ENCODE data around the gene TEAD3.

Gene TEAD3

GRCh38 chr6:35429463-35429862, 67.4 kb downstream of the TEAD3 start:
- Histone ChIP-seq H3K27ac (replicated peaks) (no peak overlapping the region), H3K4me3 (replicated peaks; ENCODE audit: insufficient read depth, low read length) (no peak overlapping the region), H3K27me3 (ENCODE audit: insufficient read depth, poor library complexity, severe bottlenecking) (no peaks in the 10 kb centered on the region)
- TF ChIP-seq GABPA (IDR thresholded peaks at IDR 0.05; ENCODE audit: low read depth) (no peak), REST (IDR thresholded peaks at IDR 0.05; ENCODE audit: insufficient replicate concordance, low read depth) (no peak), CTCF (IDR thresholded peaks at IDR 0.05; ENCODE audit: insufficient read depth, low read length) (no peak), POLR2AphosphoS5 (IDR thresholded peaks at IDR 0.05; ENCODE audit: low read depth) (no peak), SPI1 (IDR thresholded peaks at IDR 0.05; ENCODE audit: borderline replicate concordance, low read depth) (no peak; the same call in 1 of the 2 replicates)
- no peak for DNase-seq (ENCODE audit: low read depth in 1 of 2, low spot score in 1 of 2)

GRCh38 chr6:35428421-35429149, 68.3 kb downstream of the TEAD3 start:
- Histone ChIP-seq H3K4me3 (replicated peaks; ENCODE audit: insufficient read depth, low read length) (no peak overlapping the region), H3K27me3 (ENCODE audit: insufficient read depth, poor library complexity, severe bottlenecking) (no peaks in the 10 kb centered on the region), H3K27ac (replicated peaks) (no peak overlapping the region)
- no peak for DNase-seq (ENCODE audit: low read depth in 1 of 2, low spot score in 1 of 2)
- TF ChIP-seq SPI1 (IDR thresholded peaks at IDR 0.05; ENCODE audit: borderline replicate concordance, low read depth) (no peak), REST (IDR thresholded peaks at IDR 0.05; ENCODE audit: insufficient replicate concordance, low read depth) (no peak), POLR2AphosphoS5 (IDR thresholded peaks at IDR 0.05; ENCODE audit: low read depth) (no peak), CTCF (IDR thresholded peaks at IDR 0.05; ENCODE audit: insufficient read depth, low read length) (no peak), GABPA (IDR thresholded peaks at IDR 0.05; ENCODE audit: low read depth) (no peak)

- Histone ChIP-seq H3K27me3 (ENCODE audit: insufficient read depth, poor library complexity, severe bottlenecking) (no peaks in the 10 kb centered on the region), H3K4me3 (replicated peaks; ENCODE audit: insufficient read depth, low read length) (no peak overlapping the region), H3K27ac (replicated peaks) (no peak overlapping the region)
- TF ChIP-seq CTCF (IDR thresholded peaks at IDR 0.05; ENCODE audit: insufficient read depth, low read length) (no peak), GABPA (IDR thresholded peaks at IDR 0.05; ENCODE audit: low read depth) (no peak), SPI1 (IDR thresholded peaks at IDR 0.05; ENCODE audit: borderline replicate concordance, low read depth) (no peak), REST (IDR thresholded peaks at IDR 0.05; ENCODE audit: insufficient replicate concordance, low read depth) (no peak), POLR2AphosphoS5 (IDR thresholded peaks at IDR 0.05; ENCODE audit: low read depth) (no peak)
- no peak for DNase-seq (ENCODE audit: low read depth in 1 of 2, low spot score in 1 of 2)
Measured at GRCh38 chr6:35427851-35428321, 69.0 kb downstream of the TEAD3 start.

All from HL-60 (cell line).